SK-N-SH treated with all-trans-retinoic acid at 6 μM for 48 hours (cell line): Measurements from ENCODE around the gene PDE4B.

ENCODE experiments used
- ATAC-seq: fragments of 200-7000 bp; cut with Tn5 transposase; 3 replicates; pipeline ENCODE4 v1.9.1; 2020; ENCODE audit warnings: mild to moderate bottlenecking, moderate library complexity
- ARNTL ChIP-seq: fragments of 450-650 bp; formaldehyde crosslinking; IDR thresholded peaks from 2 replicates; pipeline ENCODE4 v1.5.0; 2020; ENCODE audit warnings: low read depth, mild to moderate bottlenecking, moderate library complexity, borderline replicate concordance
- BACH2 ChIP-seq: fragments of 250-450 bp; sonication (Bioruptor Pico); IDR thresholded peaks from 2 replicates; pipeline ENCODE4 v1.9.0; 2021; ENCODE audit warnings: mild to moderate bottlenecking, borderline replicate concordance
- CSDC2 ChIP-seq: fragments of 250-450 bp; sonication (Bioruptor Pico); IDR thresholded peaks from 2 replicates; pipeline ENCODE4 v1.5.0; 2020; ENCODE audit warnings: mild to moderate bottlenecking, moderate library complexity
- ESRRG ChIP-seq: fragments of 250-450 bp; sonication (Bioruptor Pico); IDR thresholded peaks from 2 replicates; pipeline ENCODE4 v1.6.1; 2021; ENCODE audit warnings: mild to moderate bottlenecking
- GLIS3 ChIP-seq: fragments of 250-450 bp; sonication (Bioruptor Pico); IDR thresholded peaks from 2 replicates; pipeline ENCODE4 v1.5.0; 2020; ENCODE audit warnings: mild to moderate bottlenecking, moderate library complexity
- ISL1 ChIP-seq: fragments of 250-450 bp; sonication (Bioruptor Pico); IDR thresholded peaks from 2 replicates; pipeline ENCODE4 v2.1.2; 2022; ENCODE audit warnings: mild to moderate bottlenecking, moderate library complexity
- OSR1 ChIP-seq: fragments of 250-450 bp; sonication (Bioruptor Pico); IDR thresholded peaks from 2 replicates; pipeline ENCODE4 v1.8.0; 2022; ENCODE audit warnings: moderate library complexity, mild to moderate bottlenecking, inconsistent platforms
- PATZ1 ChIP-seq: fragments of 250-450 bp; sonication (Bioruptor Pico); IDR thresholded peaks from 2 replicates; pipeline ENCODE4 v1.8.0; 2020; ENCODE audit warnings: mild to moderate bottlenecking, moderate library complexity, borderline replicate concordance
- PPARA ChIP-seq: fragments of 250-450 bp; sonication (Bioruptor Pico); IDR thresholded peaks from 2 replicates; pipeline ENCODE4 v1.5.0; 2020; ENCODE audit warnings: mild to moderate bottlenecking, borderline replicate concordance
- SNAI2 ChIP-seq: fragments of 250-450 bp; sonication (Bioruptor Pico); IDR thresholded peaks from 2 replicates; pipeline ENCODE4 v1.5.0; 2020; ENCODE audit warnings: mild to moderate bottlenecking, moderate library complexity
- TCF4 ChIP-seq: fragments of 250-450 bp; sonication (Bioruptor Pico); IDR thresholded peaks from 2 replicates; pipeline ENCODE4 v1.8.0; 2021; ENCODE audit warnings: mild to moderate bottlenecking, moderate library complexity, borderline replicate concordance
- TOX ChIP-seq: fragments of 250-450 bp; sonication (Bioruptor Pico); IDR thresholded peaks from 2 replicates; pipeline ENCODE4 v1.8.0; 2021; ENCODE audit warnings: mild to moderate bottlenecking, moderate library complexity, borderline replicate concordance
- TSHZ2 ChIP-seq: fragments of 250-450 bp; sonication (Bioruptor Pico); IDR thresholded peaks from 2 replicates; pipeline ENCODE4 v1.5.0; 2020; ENCODE audit warnings: mild to moderate bottlenecking, moderate library complexity
- ZC3H10 ChIP-seq: fragments of 250-450 bp; sonication (Bioruptor Pico); IDR thresholded peaks from 2 replicates; pipeline ENCODE4 v1.5.1; 2021; ENCODE audit warnings: mild to moderate bottlenecking, moderate library complexity
- ZFP3 ChIP-seq: fragments of 250-450 bp; sonication (Bioruptor Pico); IDR thresholded peaks from 2 replicates; pipeline ENCODE4 v1.5.0; 2020; ENCODE audit warnings: mild to moderate bottlenecking, moderate library complexity
- ZFP30 ChIP-seq: fragments of 450-650 bp; formaldehyde crosslinking; IDR thresholded peaks from 2 replicates; pipeline ENCODE4 v1.5.0; 2022; ENCODE audit warnings: mild to moderate bottlenecking, moderate library complexity
- ZNF565 ChIP-seq: fragments of 450-650 bp; formaldehyde crosslinking; conservative IDR thresholded peaks from 2 replicates; pipeline ENCODE4 v1.5.0; 2020; ENCODE audit warnings: low read depth, mild to moderate bottlenecking, moderate library complexity
- ZNF70 ChIP-seq: fragments of 450-650 bp; formaldehyde crosslinking; IDR thresholded peaks from 2 replicates; pipeline ENCODE4 v1.5.0; 2020; ENCODE audit warnings: mild to moderate bottlenecking, moderate library complexity
- ZNF8 ChIP-seq: fragments of 450-650 bp; formaldehyde crosslinking; IDR thresholded peaks from 2 replicates; pipeline ENCODE4 v1.5.0; 2020; ENCODE audit warnings: mild to moderate bottlenecking, moderate library complexity
- TF ChIP-seq, protein P1 (sequence below): fragments of 250-450 bp; sonication (Bioruptor Pico); IDR thresholded peaks from 2 replicates; pipeline ENCODE4 v1.5.1; 2020; ENCODE audit warnings: low read depth, mild to moderate bottlenecking, moderate library complexity
- TF ChIP-seq, protein P2 (sequence below): fragments of 250-450 bp; sonication (Bioruptor Pico); IDR thresholded peaks from 2 replicates; pipeline ENCODE4 v1.8.0; 2021; ENCODE audit warnings: low read depth, mild to moderate bottlenecking, moderate library complexity, borderline replicate concordance
- TF ChIP-seq, protein P3 (sequence below): fragments of 250-450 bp; sonication (Bioruptor Pico); IDR thresholded peaks from 2 replicates; pipeline ENCODE4 v1.5.1; 2021; ENCODE audit warnings: mild to moderate bottlenecking, moderate library complexity

The PDE4B gene

GRCh38 chr1:65889441-65889840 is 96.7 kb downstream of the PDE4B start:
- TF ChIP-seq ZNF565 (CRISPR knock-in tag) (no peak), ZNF70 (CRISPR knock-in tag) (no peak), TOX (CRISPR knock-in tag) (no peak), SNAI2 (CRISPR knock-in tag) (no peak), ZNF8 (CRISPR knock-in tag) (no peak), GLIS3 (CRISPR knock-in tag) (no peak), CSDC2 (CRISPR knock-in tag) (no peak), ARNTL (CRISPR knock-in tag) (no peak), ESRRG (no peak), PATZ1 (CRISPR knock-in tag) (no peak), ZC3H10 (CRISPR knock-in tag) (no peak), BACH2 (CRISPR knock-in tag) (no peak), TCF4 (no peak), OSR1 (no peak), TSHZ2 (no peak), ZFP30 (CRISPR knock-in tag) (no peak)
- TF ChIP-seq, protein P1, sequence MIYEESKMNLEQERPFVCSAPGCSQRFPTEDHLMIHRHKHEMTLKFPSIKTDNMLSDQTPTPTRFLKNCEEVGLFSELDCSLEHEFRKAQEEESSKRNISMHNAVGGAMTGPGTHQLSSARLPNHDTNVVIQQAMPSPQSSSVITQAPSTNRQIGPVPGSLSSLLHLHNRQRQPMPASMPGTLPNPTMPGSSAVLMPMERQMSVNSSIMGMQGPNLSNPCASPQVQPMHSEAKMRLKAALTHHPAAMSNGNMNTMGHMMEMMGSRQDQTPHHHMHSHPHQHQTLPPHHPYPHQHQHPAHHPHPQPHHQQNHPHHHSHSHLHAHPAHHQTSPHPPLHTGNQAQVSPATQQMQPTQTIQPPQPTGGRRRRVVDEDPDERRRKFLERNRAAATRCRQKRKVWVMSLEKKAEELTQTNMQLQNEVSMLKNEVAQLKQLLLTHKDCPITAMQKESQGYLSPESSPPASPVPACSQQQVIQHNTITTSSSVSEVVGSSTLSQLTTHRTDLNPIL (CRISPR knock-in tag), result no peak
- TF ChIP-seq, protein P2, sequence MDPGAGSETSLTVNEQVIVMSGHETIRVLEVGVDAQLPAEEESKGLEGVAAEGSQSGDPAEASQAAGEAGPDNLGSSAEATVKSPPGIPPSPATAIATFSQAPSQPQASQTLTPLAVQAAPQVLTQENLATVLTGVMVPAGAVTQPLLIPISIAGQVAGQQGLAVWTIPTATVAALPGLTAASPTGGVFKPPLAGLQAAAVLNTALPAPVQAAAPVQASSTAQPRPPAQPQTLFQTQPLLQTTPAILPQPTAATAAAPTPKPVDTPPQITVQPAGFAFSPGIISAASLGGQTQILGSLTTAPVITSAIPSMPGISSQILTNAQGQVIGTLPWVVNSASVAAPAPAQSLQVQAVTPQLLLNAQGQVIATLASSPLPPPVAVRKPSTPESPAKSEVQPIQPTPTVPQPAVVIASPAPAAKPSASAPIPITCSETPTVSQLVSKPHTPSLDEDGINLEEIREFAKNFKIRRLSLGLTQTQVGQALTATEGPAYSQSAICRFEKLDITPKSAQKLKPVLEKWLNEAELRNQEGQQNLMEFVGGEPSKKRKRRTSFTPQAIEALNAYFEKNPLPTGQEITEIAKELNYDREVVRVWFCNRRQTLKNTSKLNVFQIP (CRISPR knock-in tag), result no peak
- TF ChIP-seq, protein P3, sequence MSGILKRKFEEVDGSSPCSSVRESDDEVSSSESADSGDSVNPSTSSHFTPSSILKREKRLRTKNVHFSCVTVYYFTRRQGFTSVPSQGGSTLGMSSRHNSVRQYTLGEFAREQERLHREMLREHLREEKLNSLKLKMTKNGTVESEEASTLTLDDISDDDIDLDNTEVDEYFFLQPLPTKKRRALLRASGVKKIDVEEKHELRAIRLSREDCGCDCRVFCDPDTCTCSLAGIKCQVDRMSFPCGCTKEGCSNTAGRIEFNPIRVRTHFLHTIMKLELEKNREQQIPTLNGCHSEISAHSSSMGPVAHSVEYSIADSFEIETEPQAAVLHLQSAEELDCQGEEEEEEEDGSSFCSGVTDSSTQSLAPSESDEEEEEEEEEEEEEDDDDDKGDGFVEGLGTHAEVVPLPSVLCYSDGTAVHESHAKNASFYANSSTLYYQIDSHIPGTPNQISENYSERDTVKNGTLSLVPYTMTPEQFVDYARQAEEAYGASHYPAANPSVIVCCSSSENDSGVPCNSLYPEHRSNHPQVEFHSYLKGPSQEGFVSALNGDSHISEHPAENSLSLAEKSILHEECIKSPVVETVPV (CRISPR knock-in tag), result no peak
- no peak for ATAC-seq

DNA sequence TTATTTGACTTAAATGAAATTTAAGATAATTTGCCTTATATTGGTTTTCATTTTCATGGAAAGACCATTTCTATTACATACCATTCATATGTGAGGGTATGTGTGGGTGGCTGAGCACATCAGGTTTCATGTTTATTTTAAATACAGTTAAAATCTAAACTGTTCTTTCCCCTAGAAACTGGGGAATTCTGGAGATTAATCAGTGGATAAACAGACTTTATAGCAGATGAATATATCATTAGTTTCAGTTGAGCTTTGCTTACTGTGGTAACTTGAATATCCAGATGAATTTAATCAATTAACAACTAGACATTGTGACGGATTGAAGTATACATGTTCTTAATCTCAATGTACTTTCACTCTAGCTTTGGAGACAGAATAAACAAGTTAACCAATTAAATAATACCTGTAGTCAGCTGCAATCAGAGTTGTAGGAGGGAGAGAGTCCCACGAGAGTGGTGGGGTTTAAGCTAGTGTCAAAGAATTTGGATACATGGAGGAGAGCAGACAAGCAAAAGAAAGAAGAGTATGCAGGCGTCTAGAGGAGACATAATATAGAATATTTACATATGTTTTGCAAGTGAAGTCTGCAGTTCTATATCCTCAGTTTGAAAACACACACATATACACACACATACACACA is 97.6 kb downstream of the PDE4B start:
- ATAC-seq, result no peak
- TF ChIP-seq TSHZ2 (no peak), ARNTL (CRISPR knock-in tag) (no peak), ZNF565 (CRISPR knock-in tag) (no peak), GLIS3 (CRISPR knock-in tag) (no peak), ZFP3 (CRISPR knock-in tag) (no peak), PPARA (no peak), ZFP30 (CRISPR knock-in tag) (no peak), CSDC2 (CRISPR knock-in tag) (no peak), ISL1 (CRISPR knock-in tag) (no peak), ZNF8 (CRISPR knock-in tag) (no peak)
- TF ChIP-seq, protein P1 (CRISPR knock-in tag), result no peak
